NCI-H69 (cell line): ENCODE measurements around the gene PAQR7.

ENCODE experiments used
- DNase-seq: peaks from one replicate; lab custom pipeline; 2025; lab: John Stamatoyannopoulos, UW

PAQR7 gene, protein sequence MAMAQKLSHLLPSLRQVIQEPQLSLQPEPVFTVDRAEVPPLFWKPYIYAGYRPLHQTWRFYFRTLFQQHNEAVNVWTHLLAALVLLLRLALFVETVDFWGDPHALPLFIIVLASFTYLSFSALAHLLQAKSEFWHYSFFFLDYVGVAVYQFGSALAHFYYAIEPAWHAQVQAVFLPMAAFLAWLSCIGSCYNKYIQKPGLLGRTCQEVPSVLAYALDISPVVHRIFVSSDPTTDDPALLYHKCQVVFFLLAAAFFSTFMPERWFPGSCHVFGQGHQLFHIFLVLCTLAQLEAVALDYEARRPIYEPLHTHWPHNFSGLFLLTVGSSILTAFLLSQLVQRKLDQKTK

DNA sequence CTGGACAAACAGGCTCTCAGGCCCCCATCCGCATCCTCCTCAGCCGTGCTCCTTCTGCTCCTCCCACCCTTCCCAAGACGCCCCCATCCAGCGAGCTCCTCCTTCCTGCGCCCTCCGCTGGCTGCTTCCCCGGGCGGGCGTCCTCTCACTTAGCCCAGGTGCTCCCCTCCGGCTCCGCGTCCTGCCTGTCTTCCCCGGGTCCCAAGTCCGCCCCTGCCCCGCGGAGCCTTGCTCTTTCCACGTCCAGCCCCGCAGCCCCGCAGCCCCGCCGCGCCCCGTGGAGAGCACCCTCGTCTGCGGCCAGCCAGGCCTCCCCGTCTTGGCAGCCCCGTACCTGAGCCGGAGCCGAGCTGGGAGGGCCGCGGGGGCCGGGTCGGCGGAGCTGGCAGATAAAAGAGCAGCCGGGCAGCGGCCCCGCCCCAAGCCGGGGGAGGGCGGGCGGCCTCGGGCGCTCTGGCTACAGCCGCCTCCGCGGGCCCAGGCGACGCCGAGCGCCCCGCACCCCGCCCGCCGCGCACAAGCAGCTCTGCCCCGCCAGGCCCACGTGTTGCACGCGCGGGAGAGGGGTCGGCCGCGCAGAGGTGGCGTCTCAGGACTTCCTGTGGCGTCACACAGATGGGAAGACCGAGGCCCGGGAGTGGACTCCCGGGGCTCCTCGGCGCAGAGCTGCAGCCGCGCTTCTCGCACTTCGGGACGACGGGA, at the start of gene PAQR7:
PAQR7 (minus strand) TSS at position 555 of the 702 bp plus-strand sequence. CDS start 11,869 bp downstream, outside the sequence.
- DNase-seq, result peak; percentile 77

DNA sequence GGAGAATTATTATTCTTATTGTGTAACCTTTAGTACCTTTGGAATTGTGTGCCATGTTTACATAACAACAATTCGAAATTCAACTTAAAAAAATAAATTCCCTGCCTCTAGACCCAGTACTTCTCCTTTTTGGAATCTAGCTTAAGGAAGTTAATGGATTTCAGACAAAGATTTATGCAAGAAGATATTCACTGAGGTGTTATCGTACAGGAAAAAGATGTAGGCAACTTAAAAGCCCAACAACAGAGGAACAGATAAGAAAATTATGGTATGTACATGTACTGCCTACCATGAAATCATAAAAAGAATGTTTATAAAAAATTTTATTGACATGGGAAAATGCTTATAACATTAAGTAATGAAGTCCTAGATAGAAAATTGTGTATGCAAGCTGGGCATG, 48.9 kb upstream of the PAQR7 start:
- no peak for DNase-seq

DNA sequence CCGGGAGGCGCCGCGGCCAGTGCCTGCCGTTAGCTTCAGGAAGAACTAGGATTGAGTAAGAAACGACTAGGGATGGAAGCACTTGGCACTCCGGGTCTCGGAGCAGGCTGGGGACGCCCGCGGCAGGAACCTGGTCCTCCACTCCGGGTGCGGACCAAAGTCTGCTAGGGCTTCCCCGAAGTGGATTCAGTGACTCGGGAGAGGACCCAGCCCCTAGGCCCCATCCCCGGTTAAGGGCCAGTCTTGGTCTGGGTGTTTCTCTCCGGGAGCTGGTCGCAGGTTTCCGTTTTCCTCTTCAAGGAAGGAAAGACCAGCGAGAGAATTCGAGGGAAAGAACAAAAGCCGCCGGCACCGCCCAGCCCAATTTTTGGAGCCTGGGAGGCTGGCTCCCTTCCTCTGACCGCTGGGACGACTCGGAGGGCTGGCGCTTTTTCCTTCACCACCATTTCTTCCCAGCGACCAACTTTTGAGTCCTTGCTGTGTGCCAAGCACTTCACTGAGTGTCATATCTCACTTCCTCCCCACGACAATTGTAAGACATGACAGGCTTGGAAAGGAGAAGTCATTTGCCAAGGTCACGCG, 47.6 kb upstream of the PAQR7 start:
- peak; percentile 81 for DNase-seq

DNA sequence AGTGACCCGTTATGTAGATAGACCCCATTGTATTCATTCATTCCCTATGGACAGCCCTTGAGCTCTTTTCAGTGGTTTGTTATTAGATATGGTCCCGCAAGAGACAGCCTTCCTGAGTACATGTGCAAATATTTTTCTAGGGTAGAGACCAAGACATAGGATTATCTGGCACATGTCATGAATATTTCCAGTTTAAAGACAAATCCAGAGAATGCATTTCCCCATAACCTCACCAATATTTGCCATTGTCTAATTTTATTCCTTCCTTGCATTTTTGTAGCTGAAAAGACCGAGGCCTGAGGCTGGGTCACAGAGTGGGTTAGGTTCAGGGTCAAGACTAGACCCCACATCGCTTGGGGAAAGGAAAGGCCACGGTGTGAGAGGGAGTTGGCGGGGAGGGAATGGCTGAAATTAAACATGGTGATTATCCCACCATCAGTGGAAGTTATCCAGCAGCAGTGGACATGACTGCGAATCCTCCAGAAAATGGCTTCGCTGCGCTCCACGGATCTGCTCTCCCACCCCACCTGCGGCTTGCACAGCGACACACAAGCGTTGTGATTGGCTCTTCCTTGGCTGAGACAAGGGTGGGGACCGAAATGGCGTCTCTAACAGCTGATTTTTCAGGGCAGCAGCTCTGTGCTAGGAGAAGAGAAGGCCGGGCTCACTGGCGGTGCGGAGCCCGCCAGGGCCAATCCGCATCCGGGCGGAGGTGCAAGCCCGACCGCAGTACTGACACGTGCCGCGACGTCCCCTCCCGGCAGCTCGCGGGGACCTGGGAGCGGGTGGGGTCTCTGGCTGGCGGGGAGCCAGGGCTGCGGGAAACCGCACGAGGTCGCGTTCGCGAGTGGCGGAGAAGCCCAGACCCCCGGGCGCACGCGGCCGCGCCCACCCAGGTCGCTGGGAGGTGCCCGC, 46.8 kb upstream of the PAQR7 start:
- DNase-seq, result peak; percentile 90

DNA sequence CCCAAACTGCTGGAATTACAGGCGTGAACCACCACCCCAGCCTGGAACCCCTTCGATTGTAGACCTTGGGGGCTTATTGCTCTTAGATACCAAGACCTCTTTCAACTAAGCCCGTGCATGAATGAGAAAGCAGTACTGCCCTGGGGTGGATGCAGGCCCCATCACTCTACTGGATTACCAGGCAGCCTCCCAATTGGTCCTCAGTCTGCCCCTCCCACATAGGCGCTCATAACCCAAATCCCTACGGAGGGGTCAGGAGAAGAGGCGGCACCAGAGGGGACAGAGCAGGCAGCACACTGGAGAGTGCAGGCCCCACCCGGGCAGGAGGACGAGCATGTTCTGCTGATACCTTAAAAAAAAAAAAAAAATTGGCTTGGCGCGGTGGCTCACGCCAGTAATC, 43.1 kb upstream of the PAQR7 start:
- DNase-seq, result no peak

DNA sequence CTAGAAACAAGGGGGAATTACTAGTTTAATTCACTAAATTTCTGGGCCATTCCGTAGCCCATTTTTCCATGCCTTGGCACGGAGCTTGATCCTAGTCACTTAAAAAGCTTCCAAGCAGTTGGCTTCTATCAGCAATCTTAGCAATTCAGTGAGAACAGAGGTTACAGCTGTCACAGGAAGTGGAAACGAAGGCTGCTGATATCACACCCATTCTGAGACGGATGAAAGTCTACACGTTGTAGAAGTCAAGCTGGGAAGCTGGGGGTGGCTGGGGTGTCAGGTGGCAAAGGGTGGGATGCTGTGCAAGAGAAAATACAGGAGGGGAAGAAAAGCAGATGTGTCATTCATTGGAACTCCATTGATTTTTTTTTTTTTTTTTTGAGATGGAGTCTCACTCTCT, 42.5 kb upstream of the PAQR7 start:
- peak; percentile 7 for DNase-seq

DNA sequence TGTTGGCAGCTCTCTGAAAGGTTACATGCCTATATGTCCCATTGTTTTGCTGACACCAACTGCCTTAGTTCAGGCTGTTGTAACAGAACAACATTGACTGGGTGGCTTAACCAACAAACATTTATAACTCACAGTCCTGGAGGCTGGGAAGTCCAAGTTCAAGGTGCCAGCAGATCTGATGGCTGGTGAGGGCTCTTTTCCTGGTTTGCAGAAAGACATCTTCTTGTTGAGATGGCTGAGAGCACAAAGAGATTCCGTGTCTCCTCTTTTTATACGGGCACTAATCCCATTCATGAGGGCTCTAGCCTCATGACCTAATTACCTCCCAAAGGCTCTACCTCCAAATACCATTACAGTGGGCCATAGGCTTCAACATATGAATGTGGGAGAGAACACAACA, 41.0 kb upstream of the PAQR7 start:
- DNase-seq, result no peak

DNA sequence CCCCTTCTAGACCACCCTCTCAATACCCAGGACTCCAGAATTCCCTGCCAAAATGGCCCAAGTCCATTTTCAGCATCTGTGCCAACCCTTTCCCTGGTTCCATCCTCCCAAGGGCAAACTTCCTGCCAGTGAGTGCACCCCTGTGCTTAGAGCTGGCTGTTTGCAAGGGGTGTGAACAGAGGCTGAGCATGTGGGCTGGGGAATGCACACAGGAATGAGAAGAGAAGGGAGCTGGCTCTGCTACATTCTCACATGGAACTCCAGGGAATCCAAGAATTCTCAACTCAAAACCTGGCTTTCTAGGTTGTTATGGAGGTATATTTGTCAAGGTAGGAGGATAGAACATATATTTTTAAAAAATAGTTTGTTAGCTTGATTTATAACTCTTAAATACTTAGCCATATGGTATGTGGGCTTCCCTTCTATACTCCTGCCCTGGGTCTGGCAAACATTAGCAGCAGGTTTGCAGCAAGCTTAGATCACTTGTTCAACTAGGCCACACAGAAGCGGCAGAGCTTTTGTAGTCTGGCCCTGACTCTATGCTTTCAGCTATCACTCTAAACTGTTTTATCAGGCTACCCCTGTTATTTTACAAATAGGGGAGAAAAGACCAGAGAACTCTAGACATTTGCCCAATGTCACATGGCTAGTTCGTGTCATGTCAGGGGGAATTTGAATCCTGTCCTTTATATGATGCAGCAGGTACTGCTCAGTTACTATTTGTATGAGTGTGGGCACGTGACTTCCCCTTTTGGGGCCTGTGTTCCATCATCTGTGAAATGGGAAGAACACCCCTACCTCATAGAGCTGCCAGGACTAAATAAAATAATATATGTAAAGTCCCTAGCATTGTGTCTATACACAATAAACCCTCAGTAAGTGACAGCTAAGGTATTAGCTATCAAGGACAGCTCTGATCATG, 38.8 kb upstream of the PAQR7 start:
- peak; percentile 42 for DNase-seq

DNA sequence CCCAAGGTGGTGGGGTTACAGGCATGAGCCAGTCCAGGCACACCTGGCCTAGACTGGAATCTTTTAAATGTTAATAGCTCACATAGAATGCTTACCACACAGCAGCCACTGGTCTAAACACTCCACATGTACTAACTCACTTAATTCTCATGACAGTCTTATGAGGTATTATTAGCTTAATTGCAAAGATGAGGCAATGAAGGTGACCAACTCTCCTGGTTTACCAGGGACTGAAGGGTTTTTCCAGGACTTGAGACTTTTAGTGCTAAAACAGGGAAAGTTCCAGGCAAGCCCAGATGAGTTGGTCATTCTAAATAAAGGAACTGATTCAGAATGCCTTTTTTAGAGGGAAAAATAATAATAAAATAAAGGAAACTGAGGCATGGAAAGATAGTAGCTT, 37.7 kb upstream of the PAQR7 start:
- DNase-seq, result no peak

DNA sequence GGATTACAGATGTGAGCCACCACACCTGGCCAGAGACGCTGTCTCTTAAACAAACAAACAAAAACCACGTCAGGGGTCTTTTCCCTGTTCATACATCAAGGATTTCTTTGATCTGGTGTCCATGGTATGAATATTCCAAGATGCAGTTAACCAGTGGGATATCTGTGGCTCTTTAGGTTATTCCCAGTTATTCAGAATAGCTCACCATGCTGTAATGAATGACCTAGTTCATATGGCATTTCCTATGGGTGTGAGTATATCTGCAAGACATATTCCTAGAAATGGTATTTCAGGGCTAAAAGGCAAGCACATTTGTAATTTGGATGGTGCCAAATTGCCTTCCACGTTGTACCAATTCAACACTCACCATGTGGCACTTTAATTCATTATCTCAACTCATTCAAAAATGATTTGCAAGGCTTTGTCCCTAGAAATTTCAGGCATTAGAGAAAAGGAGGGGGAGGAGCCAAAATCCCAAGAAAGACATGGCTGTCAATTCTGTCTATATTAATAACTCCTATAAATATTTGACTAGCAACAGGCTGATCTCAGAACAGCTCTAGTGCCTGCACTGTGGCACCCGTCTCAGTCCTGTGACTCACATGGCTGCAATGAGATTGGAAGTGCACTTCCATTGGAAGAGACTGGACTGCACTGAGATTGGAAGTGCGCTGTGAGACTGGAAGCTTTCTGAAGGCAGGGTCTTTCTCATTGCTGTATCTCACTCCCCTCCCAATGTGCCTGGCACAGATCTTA, 36.7 kb upstream of the PAQR7 start:
- DNase-seq, result no peak

DNA sequence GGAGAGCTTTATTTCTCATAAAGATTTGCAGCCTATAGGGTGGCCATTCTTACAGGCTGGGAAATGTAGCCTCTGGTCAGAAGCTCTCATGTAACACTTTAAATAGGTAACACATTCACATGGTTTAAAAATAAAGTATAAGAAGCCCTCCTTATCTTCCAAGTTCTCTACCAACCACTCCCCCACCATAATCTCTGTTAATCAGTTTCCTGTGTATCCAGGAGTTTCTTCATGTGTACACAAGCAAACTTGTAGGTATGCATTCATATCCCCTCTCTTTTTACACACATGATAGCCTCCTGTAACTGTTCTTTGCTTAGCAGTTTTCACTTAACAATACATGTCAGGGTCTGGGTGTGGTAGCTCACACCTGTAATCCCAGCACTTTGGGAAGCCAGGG, 35.7 kb upstream of the PAQR7 start:
- no peak for DNase-seq

DNA sequence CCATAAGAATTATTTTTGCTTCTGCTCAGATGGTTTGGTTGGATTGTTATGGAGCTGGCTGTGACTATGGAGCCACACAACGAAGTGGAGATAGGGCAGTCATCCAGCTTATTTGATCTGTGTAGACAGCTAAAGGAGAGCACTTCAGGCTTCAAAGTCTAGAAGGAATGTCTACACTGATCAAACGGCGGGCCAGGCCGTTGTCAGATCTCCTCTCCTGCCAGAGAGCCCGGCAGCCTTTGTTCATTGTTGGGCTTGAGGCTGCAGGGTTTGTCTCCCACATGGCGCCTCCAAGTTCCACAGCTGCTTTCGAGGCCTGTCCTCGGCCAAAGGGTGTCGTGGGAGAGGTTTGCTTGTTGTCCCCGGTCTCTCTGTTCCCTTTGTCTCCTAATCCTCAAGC, 33.5 kb upstream of the PAQR7 start:
- DNase-seq, result no peak

DNA sequence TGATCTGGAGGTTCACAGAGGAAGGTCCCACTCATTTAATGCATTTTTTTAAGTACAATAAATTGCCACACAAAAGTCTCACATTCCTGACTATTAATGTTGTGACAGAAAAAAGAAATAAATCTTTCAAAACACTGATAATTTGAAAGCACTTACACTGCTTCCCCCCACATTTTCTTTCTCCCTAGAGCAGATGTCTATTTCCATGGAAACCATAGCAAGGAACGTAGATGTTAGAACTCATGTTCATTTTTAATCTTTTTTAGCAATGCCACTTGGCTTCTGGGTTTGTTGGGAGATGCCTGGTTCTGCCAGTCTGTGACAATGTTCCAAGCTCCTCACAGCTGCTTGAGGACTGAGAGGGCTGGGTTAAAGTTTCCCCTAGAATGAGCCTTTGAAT, 32.7 kb upstream of the PAQR7 start:
- DNase-seq, result no peak

DNA sequence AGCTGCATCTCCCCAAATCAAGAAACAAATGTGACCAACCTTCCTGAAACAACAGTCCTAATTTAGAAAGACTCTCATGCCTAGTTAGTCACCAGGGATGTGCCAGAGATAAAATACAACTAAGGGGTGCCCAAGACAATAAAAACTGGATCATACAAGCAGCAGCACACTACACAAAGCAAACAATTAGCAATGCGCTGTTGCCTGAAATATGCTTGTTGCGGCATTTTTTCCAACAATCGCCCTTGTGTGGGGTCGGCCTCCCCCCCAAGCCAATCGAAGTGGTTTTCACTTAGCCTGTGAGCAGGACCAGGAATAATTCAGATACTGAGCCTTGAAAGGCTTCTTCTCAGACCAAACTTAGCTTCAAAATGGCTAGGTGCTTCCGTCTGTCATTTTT, 32.1 kb upstream of the PAQR7 start:
- no peak for DNase-seq

DNA sequence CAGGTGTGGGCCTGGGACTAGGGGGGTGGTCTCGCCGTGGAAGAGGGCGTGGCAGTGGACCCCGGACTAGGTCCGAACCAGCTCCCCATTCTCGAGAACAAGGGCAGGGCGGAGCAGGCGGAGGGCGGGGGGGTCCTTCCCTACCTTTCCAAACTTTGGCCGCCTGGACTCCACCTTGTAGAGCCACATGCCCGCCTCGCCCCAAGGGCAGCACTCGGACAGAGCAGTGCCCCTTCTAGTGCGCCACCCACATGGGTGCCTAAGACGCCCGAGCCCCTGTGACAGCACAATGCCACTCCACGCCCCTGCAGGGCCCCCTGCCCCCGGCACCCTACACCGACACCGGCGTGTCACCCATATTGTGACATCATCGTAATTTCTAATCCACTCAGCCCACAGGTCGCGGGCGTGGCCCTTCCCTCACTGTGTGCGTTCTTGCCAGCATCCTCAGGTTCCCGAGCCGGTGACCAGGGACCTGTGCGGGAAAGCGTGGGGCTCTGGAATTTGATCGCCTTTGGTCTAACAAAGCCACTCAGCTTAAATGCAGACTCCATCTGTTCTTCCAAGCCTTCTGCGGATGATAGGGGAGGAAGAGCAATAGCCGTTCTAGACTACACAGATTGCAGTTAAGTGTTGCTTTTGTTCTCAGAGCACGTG, 31.3 kb upstream of the PAQR7 start:
- peak; percentile 83 for DNase-seq

DNA sequence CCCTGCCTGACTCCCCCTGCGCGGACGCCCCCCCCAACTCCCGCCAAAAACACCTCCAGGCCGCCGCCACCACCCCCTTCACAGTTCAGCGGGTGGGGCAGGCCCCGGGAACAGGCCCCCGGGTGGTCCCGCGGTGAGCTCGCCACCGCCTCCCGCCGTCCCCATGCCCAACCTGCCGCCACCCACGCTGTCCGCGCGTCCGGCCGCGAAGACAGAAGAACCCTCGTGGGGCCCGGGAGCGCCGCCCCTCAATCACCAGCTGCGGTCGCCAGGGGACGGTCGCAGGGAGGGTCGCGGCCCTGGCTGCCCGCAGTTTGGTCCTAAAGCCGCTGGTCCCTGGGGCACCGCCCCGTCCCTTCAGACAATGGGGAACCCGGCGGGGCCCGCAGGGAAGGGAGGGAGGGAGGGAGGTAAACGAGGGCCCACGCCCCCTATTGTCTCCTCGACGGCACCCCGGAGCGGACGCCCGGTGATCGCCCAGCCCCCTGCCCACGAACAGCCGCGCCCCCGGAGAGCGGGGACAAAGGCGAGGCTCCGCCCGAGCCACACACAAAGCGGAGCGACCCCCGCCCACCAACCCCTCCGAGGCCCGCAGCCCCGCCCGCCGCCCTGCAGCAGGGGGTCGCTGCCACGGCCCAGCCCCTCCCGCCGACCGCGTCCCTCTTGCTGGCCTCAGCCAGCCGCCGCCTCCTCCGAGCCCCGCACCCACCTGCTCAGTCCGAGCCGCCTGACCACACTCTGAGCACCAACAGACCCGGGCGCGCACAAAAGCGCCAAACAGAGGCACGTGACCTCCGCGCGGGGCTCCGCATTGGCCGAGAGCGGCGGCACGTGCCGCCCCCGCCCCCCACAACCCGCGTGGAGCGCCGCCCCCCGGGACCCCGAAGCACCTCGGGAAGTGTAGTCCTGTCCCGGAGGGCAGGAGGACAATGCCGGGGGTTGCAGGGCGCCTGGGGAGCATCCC, 30.5 kb upstream of the PAQR7 start, which contains the start of gene STMN1:
STMN1 (minus strand) TSS at position 740 of the 964 bp plus-strand sequence. CDS start 1,743 bp downstream, outside the sequence.
- peak; percentile 97 for DNase-seq

DNA sequence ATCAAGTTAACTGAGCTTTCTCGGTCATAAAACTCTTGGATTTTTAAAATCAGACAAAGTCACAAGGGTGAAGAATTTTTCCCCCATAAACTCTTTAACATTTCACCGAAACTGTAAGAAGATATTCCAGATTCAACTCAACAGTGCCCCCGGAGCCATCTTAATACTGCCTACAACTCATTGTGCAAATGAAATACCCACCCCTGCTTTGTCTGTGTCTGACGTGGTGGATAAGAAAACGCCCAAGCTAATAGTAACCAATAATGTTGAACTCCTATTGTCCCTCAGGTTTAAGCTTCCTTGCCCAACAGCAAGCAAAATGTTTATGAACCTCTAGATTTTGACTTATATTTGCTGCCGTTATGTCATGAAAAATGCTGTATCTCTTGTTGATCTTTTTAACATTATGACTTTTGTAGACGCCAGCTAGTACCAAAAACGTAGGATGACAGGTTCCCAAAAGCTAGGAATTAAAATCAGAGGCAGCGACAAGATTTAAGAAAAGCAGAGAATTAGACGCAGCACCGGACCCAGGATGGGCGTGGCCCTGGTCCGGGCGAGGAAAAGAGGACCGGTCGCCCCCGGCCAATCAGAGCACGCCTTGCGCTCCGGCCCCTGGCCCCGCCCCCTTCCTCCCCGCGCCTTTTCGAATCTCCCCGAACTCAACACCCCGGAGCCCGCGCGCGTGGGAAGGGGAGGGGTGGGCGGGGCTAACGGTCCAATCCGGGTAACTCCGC, 29.6 kb upstream of the PAQR7 start:
- peak; percentile 94 for DNase-seq

DNA sequence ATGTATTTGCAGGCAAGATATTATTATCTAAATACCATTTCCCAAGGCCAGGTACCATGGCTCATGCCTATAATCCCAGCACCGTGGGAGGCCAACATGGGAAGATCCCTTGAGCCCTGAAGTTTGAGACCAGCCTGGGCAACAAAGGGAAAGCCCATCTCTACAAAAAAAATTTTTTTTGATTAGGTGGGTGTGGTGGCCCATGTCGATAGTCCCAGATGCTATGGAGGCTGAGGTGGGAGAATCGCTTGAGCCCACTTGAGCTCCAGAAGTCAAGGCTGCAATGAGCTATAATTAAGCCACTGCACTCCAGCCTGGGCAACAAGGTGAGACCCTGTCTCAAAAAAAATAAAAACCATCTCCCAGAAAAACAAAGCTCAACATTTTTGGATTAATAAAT, 28.5 kb upstream of the PAQR7 start:
- DNase-seq, result peak; percentile 21
